Large intestine (tissue), 3 donors: Measurements from ENCODE around the gene COL26A1. TPM values are rescaled to one million over a fixed set of nuclear protein-coding genes. Genes with fewer than 3 reads are reported as not detected.
"Not testable (repeated sequence)": the region's sequence is repeated elsewhere in the genome, so short reads cannot be mapped to it uniquely, and the experiment has no call there.

Experiments
- DNase-seq, 2 donors: peaks; one replicate each; pipeline versions ENCODE4 v3.0.0 to v3.0.0-alpha.2; 2013
- H3K27ac ChIP-seq: one replicate; pipeline ENCODE4 v1.5.1; 2013; ENCODE audit warnings: low read length
- H3K27me3 ChIP-seq: 2 replicates; pipeline ENCODE4 v1.6.1; 2013; ENCODE audit warnings: low read length; ENCODE audit not compliant: control insufficient read depth, insufficient read depth
- H3K36me3 ChIP-seq: 2 replicates; pipeline ENCODE4 v1.6.1; 2013; ENCODE audit warnings: low read length; ENCODE audit not compliant: control insufficient read depth, insufficient read depth
- H3K4me1 ChIP-seq: one replicate; pipeline ENCODE4 v1.6.1; 2013; ENCODE audit warnings: low read length; ENCODE audit not compliant: control insufficient read depth, insufficient read depth
- H3K4me3 ChIP-seq: one replicate; pipeline ENCODE4 v1.5.1; 2013; ENCODE audit warnings: low read length
- H3K9me3 ChIP-seq: one replicate; pipeline ENCODE4 v1.6.1; 2013; ENCODE audit warnings: mild to moderate bottlenecking, low read depth, low read length, moderate library complexity; ENCODE audit not compliant: control insufficient read depth
- WGBS: methylation state at CpG from one replicate; pipeline ENCODE4 v1.1.5; 2013; ENCODE audit warnings: low lambda C conversion rate; ENCODE audit not compliant: insufficient coverage; 5-methylcytosine and 5-hydroxymethylcytosine counted together
- polyA plus RNA-seq: library from polyadenylated mRNA; unstranded; fragments of 120-200 nt; gene quantifications from one replicate; pipeline ENCODE4 v1.2.1, GENCODE V29; 2013

The COL26A1 gene
- polyA plus RNA-seq, 1 donor, result 1.0 TPM

- Histone ChIP-seq H3K27me3 (no peaks in the 10 kb centered on the region), H3K4me3 (no peak overlapping the region), H3K9me3 (no peaks in the 10 kb centered on the region), H3K36me3 (no peaks in the 10 kb centered on the region), H3K4me1 (peaks cover 17% of the 10 kb centered on the region), H3K27ac (peak overlapping the region; percentile 68)
- no CpG with 5 or more reads among the region's 9 CpGs for WGBS
- DNase-seq, result peak; percentile 81 to 92
These were observed 108.2 kb downstream of the COL26A1 start for GRCh38 chr7:101470668-101471487.

DNA sequence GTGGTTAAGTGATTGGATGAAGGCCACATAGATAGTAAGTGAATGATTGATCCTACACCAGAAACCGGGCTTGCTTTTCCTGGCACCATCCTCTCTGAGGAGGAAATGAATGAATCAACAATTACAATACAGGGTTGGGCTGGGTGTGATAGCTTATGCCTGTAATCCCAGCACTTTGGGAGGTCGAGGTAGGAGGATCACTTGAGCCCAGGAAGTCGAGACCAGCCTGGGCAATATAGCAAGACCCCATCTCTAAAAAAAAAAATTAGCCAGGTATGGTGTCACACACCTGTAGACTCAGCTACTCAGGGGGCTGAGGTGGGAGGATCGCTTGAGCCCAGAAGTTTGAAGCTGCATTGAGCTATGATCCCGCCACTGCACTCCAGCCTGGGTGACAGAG lies 111.5 kb downstream of the COL26A1 start:
- Histone ChIP-seq H3K36me3 (no peaks in the 10 kb centered on the region), H3K4me3 (no peak overlapping the region), H3K4me1 (peaks cover 17% of the 10 kb centered on the region), H3K27me3 (no peaks in the 10 kb centered on the region), H3K27ac (no peak overlapping the region), H3K9me3 (no peaks in the 10 kb centered on the region)
- 100% methylated on average over 2 of the region's 5 CpGs for WGBS
- no peak for DNase-seq

DNA sequence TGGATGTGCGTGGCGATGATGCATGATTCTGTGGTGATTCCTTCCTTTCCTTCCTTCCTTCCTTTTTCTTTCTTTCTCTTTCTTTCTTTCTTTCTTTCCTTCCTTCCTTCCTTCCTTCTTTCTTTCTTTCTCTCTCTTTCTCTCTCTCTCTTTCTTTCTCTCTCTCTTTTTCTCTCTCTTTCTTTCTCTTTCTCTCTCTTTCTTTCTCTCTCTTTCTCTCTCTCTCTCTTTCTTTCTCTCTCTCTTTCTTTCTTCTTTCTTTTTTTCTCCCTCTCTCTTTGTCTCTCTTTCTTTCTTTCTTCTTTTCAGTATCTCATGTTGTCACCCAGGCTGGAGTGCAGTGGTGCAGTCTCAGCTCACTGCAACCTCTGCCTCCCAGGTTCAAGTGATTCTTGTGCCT lies 113.0 kb downstream of the COL26A1 start:
- not testable (repeated sequence) for H3K36me3 ChIP-seq, H3K27ac ChIP-seq, H3K9me3 ChIP-seq, DNase-seq, H3K4me1 ChIP-seq, H3K4me3 ChIP-seq, H3K27me3 ChIP-seq
- WGBS, result no CpG with 5 or more reads among the region's 2 CpGs

DNA sequence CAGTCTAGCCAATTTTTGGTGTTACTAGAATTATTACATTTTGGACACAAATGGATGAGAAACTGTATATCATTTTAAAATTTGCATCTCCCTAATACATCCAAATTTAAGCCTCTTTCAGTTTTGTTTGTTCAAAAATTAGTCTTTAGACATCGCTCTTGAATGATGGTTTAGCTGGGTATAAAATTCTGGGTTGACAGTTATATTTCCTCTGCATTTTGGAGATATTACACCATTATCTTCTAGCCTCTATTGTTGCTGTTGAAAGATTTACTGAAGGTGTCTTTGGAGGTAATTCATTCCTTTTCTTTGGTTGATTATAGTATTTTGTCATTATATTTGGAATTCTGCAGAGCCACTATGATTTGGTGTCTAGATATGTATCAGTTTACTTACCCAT lies 116.5 kb downstream of the COL26A1 start:
- Histone ChIP-seq H3K27ac (no peak overlapping the region), H3K4me3 (no peak overlapping the region)

GRCh38 chr7:101486056-101486432 lies 123.4 kb downstream of the COL26A1 start:
- H3K4me1 ChIP-seq, H3K9me3 ChIP-seq, DNase-seq, H3K36me3 ChIP-seq, H3K27ac ChIP-seq, H3K27me3 ChIP-seq, H3K4me3 ChIP-seq: not testable (repeated sequence)
- WGBS, result no CpG with 5 or more reads among the region's 7 CpGs

More for the DNA sequence above, 116.5 kb downstream of the COL26A1 start:
- no peaks in the 10 kb centered on the region for H3K9me3 ChIP-seq
- H3K4me1 ChIP-seq, result no peaks in the 10 kb centered on the region
- DNase-seq, result no peak
- H3K36me3 ChIP-seq, result no peaks in the 10 kb centered on the region
- no peaks in the 10 kb centered on the region for H3K27me3 ChIP-seq
- no CpG with 5 or more reads among the region's 1 CpG for WGBS

- Histone ChIP-seq H3K27me3 (no peaks in the 10 kb centered on the region), H3K4me3 (no peak overlapping the region), H3K36me3 (no peaks in the 10 kb centered on the region), H3K27ac (no peak overlapping the region), H3K9me3 (no peaks in the 10 kb centered on the region), H3K4me1 (peaks cover 5% of the 10 kb centered on the region)
- 92% methylated on average over 2 of the region's 25 CpGs for WGBS
- DNase-seq, result no peak
These were observed 123.9 kb downstream of the COL26A1 start for GRCh38 chr7:101486433-101487104.

GRCh38 chr7:101487105-101487458 lies 124.4 kb downstream of the COL26A1 start:
- DNase-seq, result peak in 1 of 2 donors; percentile 7
- H3K4me3 ChIP-seq, result no peak overlapping the region
- no peaks in the 10 kb centered on the region for H3K36me3 ChIP-seq
- WGBS, result no CpG with 5 or more reads among the region's 4 CpGs
- H3K4me1 ChIP-seq, result peaks cover 5% of the 10 kb centered on the region
- no peaks in the 10 kb centered on the region for H3K27me3 ChIP-seq
- no peak overlapping the region for H3K27ac ChIP-seq
- H3K9me3 ChIP-seq, result no peaks in the 10 kb centered on the region

DNA sequence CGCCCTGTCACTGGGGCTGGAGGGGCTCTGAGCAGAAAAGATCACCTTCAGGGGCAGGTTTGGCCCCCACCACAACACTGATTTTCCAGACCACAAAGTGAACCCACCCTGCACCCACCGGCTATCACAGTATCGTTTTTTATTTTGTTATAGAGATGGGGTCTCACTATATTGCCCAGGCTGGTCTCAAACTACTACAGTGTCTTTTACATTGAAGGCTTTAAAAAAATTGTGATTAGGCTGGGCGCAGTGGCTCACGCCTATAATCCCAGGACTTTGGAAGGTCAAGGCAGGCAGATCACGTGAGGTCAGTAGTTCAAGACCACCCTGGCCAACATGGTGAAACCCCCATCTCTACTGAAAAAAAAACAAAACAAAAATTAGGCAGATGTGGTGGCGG lies 125.1 kb downstream of the COL26A1 start:
- Histone ChIP-seq H3K27ac (no peak overlapping the region), H3K27me3 (no peaks in the 10 kb centered on the region), H3K9me3 (no peaks in the 10 kb centered on the region), H3K36me3 (no peaks in the 10 kb centered on the region), H3K4me3 (no peak overlapping the region), H3K4me1 (peaks cover 5% of the 10 kb centered on the region)
- WGBS, result 100% methylated on average over 1 of the region's 7 CpGs
- DNase-seq, result no peak

GRCh38 chr7:101488826-101489572 lies 126.3 kb downstream of the COL26A1 start:
- H3K4me1 ChIP-seq, result peaks cover 5% of the 10 kb centered on the region
- H3K27me3 ChIP-seq, result no peaks in the 10 kb centered on the region
- no peaks in the 10 kb centered on the region for H3K36me3 ChIP-seq
- H3K4me3 ChIP-seq, result no peak overlapping the region
- DNase-seq, result peak; percentile 19 to 53
- no peaks in the 10 kb centered on the region for H3K9me3 ChIP-seq
- WGBS, result 12% methylated on average over 3 of the region's 10 CpGs
- H3K27ac ChIP-seq, result no peak overlapping the region

GRCh38 chr7:101490439-101490838 lies 127.8 kb downstream of the COL26A1 start:
- DNase-seq, H3K4me1 ChIP-seq, H3K27me3 ChIP-seq, H3K27ac ChIP-seq, H3K4me3 ChIP-seq, H3K9me3 ChIP-seq, H3K36me3 ChIP-seq: not testable (repeated sequence)
- WGBS, result no CpG with 5 or more reads among the region's 9 CpGs
